ENCODE results near the gene RIBC1.
"Not testable (repeated sequence)": the region's sequence is repeated elsewhere in the genome, so short reads cannot be mapped to it uniquely, and the experiment has no call there.

Gene RIBC1

GRCh38 chrX:53422861-53423306, at the start of gene RIBC1:
Gene RIBC1, plus strand, starts transcription at chrX:53422873. Its CDS starts 3,404 bp downstream, at chrX:53426277.
- no peak for DNase-seq (ENCODE audit: low read depth in 2 of 2, low spot score in 1 of 2)

- no peak for DNase-seq (ENCODE audit: low read depth in 2 of 2, low spot score in 1 of 2)
These were observed 49.4 kb upstream of the RIBC1 start for GRCh38 chrX:53373307-53373706.

GRCh38 chrX:53374222-53374820, 48.4 kb upstream of the RIBC1 start:
- DNase-seq (ENCODE audit: low read depth in 2 of 2, low spot score in 1 of 2), result no peak

GRCh38 chrX:53374923-53375322, 47.8 kb upstream of the RIBC1 start:
- no peak for DNase-seq (ENCODE audit: low read depth in 2 of 2, low spot score in 1 of 2)

- DNase-seq (ENCODE audit: low read depth in 2 of 2, low spot score in 1 of 2), result no peak
These were observed 45.8 kb upstream of the RIBC1 start for GRCh38 chrX:53376888-53377287.

GRCh38 chrX:53377464-53377863, 45.2 kb upstream of the RIBC1 start:
- DNase-seq (ENCODE audit: low read depth in 2 of 2, low spot score in 1 of 2), result no peak

GRCh38 chrX:53379008-53379710, 43.5 kb upstream of the RIBC1 start:
- DNase-seq (ENCODE audit: low read depth in 2 of 2, low spot score in 1 of 2), result no peak

- no peak for DNase-seq (ENCODE audit: low read depth in 2 of 2, low spot score in 1 of 2)
These were observed 42.9 kb upstream of the RIBC1 start for GRCh38 chrX:53379747-53380146.

- DNase-seq (ENCODE audit: low read depth in 2 of 2, low spot score in 1 of 2), result no peak
These were observed 39.1 kb upstream of the RIBC1 start for GRCh38 chrX:53383376-53384076.

- no peak for DNase-seq (ENCODE audit: low read depth in 2 of 2, low spot score in 1 of 2)
These were observed 26.9 kb upstream of the RIBC1 start for GRCh38 chrX:53395605-53396298.

GRCh38 chrX:53398216-53398615, 24.5 kb upstream of the RIBC1 start:
- no peak for DNase-seq (ENCODE audit: low read depth in 2 of 2, low spot score in 1 of 2)

- no peak for DNase-seq (ENCODE audit: low read depth in 2 of 2, low spot score in 1 of 2)
These were observed 19.1 kb upstream of the RIBC1 start for GRCh38 chrX:53403535-53403934.

- no peak for DNase-seq (ENCODE audit: low read depth in 2 of 2, low spot score in 1 of 2)
These were observed 10.2 kb upstream of the RIBC1 start for GRCh38 chrX:53412446-53412845.

GRCh38 chrX:53420351-53420750, 2.3 kb upstream of the RIBC1 start:
- DNase-seq (ENCODE audit: low read depth in 2 of 2, low spot score in 1 of 2), result not testable (repeated sequence)

GRCh38 chrX:53421125-53421524, 1.5 kb upstream of the RIBC1 start:
- DNase-seq (ENCODE audit: low read depth in 2 of 2, low spot score in 1 of 2), result no peak

- DNase-seq (ENCODE audit: low read depth in 2 of 2, low spot score in 1 of 2), result no peak
These were observed 944 bp upstream of the RIBC1 start for GRCh38 chrX:53421772-53422085.

GRCh38 chrX:53422086-53422860, 400 bp upstream of the RIBC1 start, which contains the start of gene SMC1A:
Gene SMC1A, minus strand, starts transcription at chrX:53422654. Its CDS starts 54 bp downstream, at chrX:53422600.
- DNase-seq (ENCODE audit: low read depth in 2 of 2, low spot score in 1 of 2), result peak; percentile 86 to 93

- no peak for DNase-seq (ENCODE audit: low read depth in 2 of 2, low spot score in 1 of 2)
These were observed 7.1 kb downstream of the RIBC1 start for GRCh38 chrX:53429755-53430154.

- DNase-seq (ENCODE audit: low read depth in 2 of 2, low spot score in 1 of 2), result no peak
These were observed 7.6 kb downstream of the RIBC1 start for GRCh38 chrX:53430231-53430630.

GRCh38 chrX:53433651-53434639, 11.3 kb downstream of the RIBC1 start, which contains the start of gene HSD17B10:
Gene HSD17B10, minus strand, starts transcription at chrX:53434370. Its CDS starts 25 bp downstream, at chrX:53434345.
- peak; percentile 66 to 68 for DNase-seq (ENCODE audit: low read depth in 2 of 2, low spot score in 1 of 2)
